ENCODE data around the gene GRPEL1.

Gene GRPEL1

GRCh38 chr4:7052923-7053715 is 14.7 kb downstream of the GRPEL1 start:
- no peak overlapping the region for H3K4me3 ChIP-seq (ENCODE audit: low read depth, low read length)
- POLR2A ChIA-PET, result no interaction called here
- peaks cover 3% of the 10 kb centered on the region; the same call in 1 of the 2 replicates for H3K4me1 ChIP-seq (ENCODE audit: control insufficient read depth, insufficient read depth, low read length)
- H3K9me3 ChIP-seq (ENCODE audit: control insufficient read depth, insufficient read depth, low read depth, low read length), result no peaks in the 10 kb centered on the region
- CTCF ChIA-PET, result no interaction called here
- TF ChIP-seq ZNF23 (tag by site-specific recombination; IDR thresholded peaks at IDR 0.05; ENCODE audit: borderline replicate concordance) (no peak), KLF1 (tag by site-specific recombination; IDR thresholded peaks at IDR 0.05) (peak; percentile 71), ZBTB20 (tag by site-specific recombination; IDR thresholded peaks at IDR 0.05) (peak; percentile 49), ZBTB21 (tag by site-specific recombination; IDR thresholded peaks at IDR 0.05) (no peak)
- H3K27ac ChIP-seq (ENCODE audit: extremely low read depth, low read depth, low read length), result no peak overlapping the region
- H3K36me3 ChIP-seq (ENCODE audit: control insufficient read depth in 2 of 2, insufficient read depth in 1 of 2, low read length in 2 of 2), result peaks cover 0 to 55% of the 10 kb centered on the region in 2 experiments; a peak in 1 of 3 replicates

GRCh38 chr4:7052313-7052712 is 15.6 kb downstream of the GRPEL1 start:
- CTCF ChIA-PET, result no interaction called here
- Histone ChIP-seq H3K9me3 (ENCODE audit: control insufficient read depth, insufficient read depth, low read depth, low read length) (no peaks in the 10 kb centered on the region), H3K36me3 (ENCODE audit: control insufficient read depth in 2 of 2, insufficient read depth in 1 of 2, low read length in 2 of 2) (peaks cover 0 to 54% of the 10 kb centered on the region in 2 experiments; a peak in 1 of 3 replicates), H3K4me1 (ENCODE audit: control insufficient read depth, insufficient read depth, low read length) (peaks cover 3% of the 10 kb centered on the region; the same call in 1 of the 2 replicates), H3K4me3 (ENCODE audit: low read depth, low read length) (no peak overlapping the region), H3K27ac (ENCODE audit: extremely low read depth, low read depth, low read length) (no peak overlapping the region)
- TF ChIP-seq ZNF426 (tag by site-specific recombination; IDR thresholded peaks at IDR 0.05), result no peak
- no peak for TF ChIP-seq ZNF660 (tag by site-specific recombination; IDR thresholded peaks at IDR 0.05)
- no peak for TF ChIP-seq ZNF37A (tag by site-specific recombination; IDR thresholded peaks at IDR 0.05)
- no peak for TF ChIP-seq ZBTB26 (tag by site-specific recombination; optimal IDR thresholded peaks at IDR 0.05)
- no peak for TF ChIP-seq ZNF391 (tag by site-specific recombination; IDR thresholded peaks at IDR 0.05; ENCODE audit: borderline replicate concordance, low read depth)
- no peak for TF ChIP-seq ZNF433 (tag by site-specific recombination; IDR thresholded peaks at IDR 0.05; ENCODE audit: low read depth)
- TF ChIP-seq ZNF629 (tag by site-specific recombination; IDR thresholded peaks at IDR 0.05), result no peak
- no peak for TF ChIP-seq YY2 (tag by site-specific recombination; IDR thresholded peaks at IDR 0.05)
- no peak for TF ChIP-seq ZNF140 (tag by site-specific recombination; IDR thresholded peaks at IDR 0.05)
- POLR2A ChIA-PET, result no interaction called here

GRCh38 chr4:7051905-7052304 is 16.0 kb downstream of the GRPEL1 start:
- TF ChIP-seq KLF9 (tag by site-specific recombination; IDR thresholded peaks at IDR 0.05; ENCODE audit: low read depth) (no peak), ATF2 (tag by site-specific recombination; IDR thresholded peaks at IDR 0.05; ENCODE audit: low read depth) (no peak), TCF7L2 (IDR thresholded peaks at IDR 0.05; ENCODE audit: borderline replicate concordance, low read depth, low read length) (no peak), ZNF23 (tag by site-specific recombination; IDR thresholded peaks at IDR 0.05; ENCODE audit: borderline replicate concordance) (no peak)
- POLR2A ChIA-PET, result no interaction called here

More at GRCh38 chr4:7051905-7052304, 16.0 kb downstream of the GRPEL1 start:
- Histone ChIP-seq H3K4me1 (ENCODE audit: control insufficient read depth, insufficient read depth, low read length) (peaks cover 3% of the 10 kb centered on the region; the same call in 1 of the 2 replicates), H3K36me3 (ENCODE audit: control insufficient read depth in 2 of 2, insufficient read depth in 1 of 2, low read length in 2 of 2) (peaks cover 0 to 57% of the 10 kb centered on the region in 2 experiments; a peak in 1 of 3 replicates), H3K4me3 (ENCODE audit: low read depth, low read length) (no peak overlapping the region), H3K27ac (ENCODE audit: extremely low read depth, low read depth, low read length) (no peak overlapping the region), H3K9me3 (ENCODE audit: control insufficient read depth, insufficient read depth, low read depth, low read length) (no peaks in the 10 kb centered on the region)
- CTCF ChIA-PET, result no interaction called here

Measured in HEK293 (cell line).